Suprapubic skin (tissue), 4 donors: Measurements from ENCODE around the gene SLC37A1. TPM values are rescaled to one million over a fixed set of nuclear protein-coding genes. Genes with fewer than 3 reads are reported as not detected.
"Not testable (repeated sequence)": the region's sequence is repeated elsewhere in the genome, so short reads cannot be mapped to it uniquely, and the experiment has no call there.

Experiments used
- DNase-seq, 2 donors: peaks; one replicate each; pipeline ENCODE4 v3.0.0-alpha.2; 2019; ENCODE audit warnings: low spot score in 2 of 2
- H3K27ac ChIP-seq: fragments of 200-600 bp; sonication (generic); one replicate; pipeline ENCODE4 v1.5.1; 2019
- H3K27me3 ChIP-seq: fragments of 200-600 bp; sonication (generic); one replicate; pipeline ENCODE4 v1.5.1; 2019
- H3K36me3 ChIP-seq: fragments of 200-600 bp; sonication (generic); one replicate; pipeline ENCODE4 v1.5.1; 2019
- H3K4me1 ChIP-seq: fragments of 200-600 bp; sonication (generic); one replicate; pipeline ENCODE4 v1.5.1; 2019
- H3K4me3 ChIP-seq: fragments of 200-600 bp; sonication (generic); one replicate; pipeline ENCODE4 v1.5.1; 2019; ENCODE audit warnings: mild to moderate bottlenecking
- H3K9me3 ChIP-seq: fragments of 200-600 bp; sonication (generic); one replicate; pipeline ENCODE4 v1.5.1; 2019
- CTCF ChIP-seq, 2 donors: fragments of 200-600 bp in 1 of 2; fragments of 450-650 bp in 1 of 2; sonication (generic) in 1 of 2; IDR thresholded peaks; one replicate each; pipeline ENCODE4 v1.5.1; 2016 to 2019; ENCODE audit warnings: antibody characterized with exemption in 2 of 2, mild to moderate bottlenecking in 1 of 2, moderate library complexity in 1 of 2
- EP300 ChIP-seq: sonication (generic); formaldehyde crosslinking; IDR thresholded peaks from one replicate; pipeline ENCODE4 v1.6.1; 2017; ENCODE audit warnings: antibody characterized with exemption
- POLR2A ChIP-seq, 2 donors: fragments of 450-650 bp; IDR thresholded peaks; one replicate each; pipeline ENCODE4 v1.6.1; 2017; ENCODE audit warnings: antibody characterized with exemption in 2 of 2, mild to moderate bottlenecking in 2 of 2, moderate library complexity in 2 of 2
- POLR2AphosphoS5 ChIP-seq, 3 donors: sonication (generic); formaldehyde crosslinking; IDR thresholded peaks; one replicate each; pipeline ENCODE4 v1.6.1; 2017; ENCODE audit warnings: antibody characterized with exemption in 3 of 3
- WGBS: methylation state at CpG from one replicate; pipeline ENCODE4 v1.1.5; 2018; 5-methylcytosine and 5-hydroxymethylcytosine counted together
- total RNA-seq, 4 donors: library from RNA; depleted of rRNA; stranded (reverse); fragments of >200 nt; gene quantifications; one replicate each; pipeline ENCODE4 v1.1.0, GENCODE V29; 2016

The SLC37A1 gene
- total RNA-seq, 4 donors from 2014 or later: 10.2 to 23.1 (median 19.6) TPM

GRCh38 chr21:42467140-42467983 lies 46.3 kb upstream of the SLC37A1 start:
- DNase-seq: peak in 1 of 2 donors; percentile 37
- no peak overlapping the region for H3K27ac ChIP-seq
- TF ChIP-seq POLR2AphosphoS5 (IDR thresholded peaks at IDR 0.05) (no peak), EP300 (no peak), POLR2A (IDR thresholded peaks at IDR 0.05) (no peak), CTCF (IDR thresholded peaks at IDR 0.05) (no peak)

DNA sequence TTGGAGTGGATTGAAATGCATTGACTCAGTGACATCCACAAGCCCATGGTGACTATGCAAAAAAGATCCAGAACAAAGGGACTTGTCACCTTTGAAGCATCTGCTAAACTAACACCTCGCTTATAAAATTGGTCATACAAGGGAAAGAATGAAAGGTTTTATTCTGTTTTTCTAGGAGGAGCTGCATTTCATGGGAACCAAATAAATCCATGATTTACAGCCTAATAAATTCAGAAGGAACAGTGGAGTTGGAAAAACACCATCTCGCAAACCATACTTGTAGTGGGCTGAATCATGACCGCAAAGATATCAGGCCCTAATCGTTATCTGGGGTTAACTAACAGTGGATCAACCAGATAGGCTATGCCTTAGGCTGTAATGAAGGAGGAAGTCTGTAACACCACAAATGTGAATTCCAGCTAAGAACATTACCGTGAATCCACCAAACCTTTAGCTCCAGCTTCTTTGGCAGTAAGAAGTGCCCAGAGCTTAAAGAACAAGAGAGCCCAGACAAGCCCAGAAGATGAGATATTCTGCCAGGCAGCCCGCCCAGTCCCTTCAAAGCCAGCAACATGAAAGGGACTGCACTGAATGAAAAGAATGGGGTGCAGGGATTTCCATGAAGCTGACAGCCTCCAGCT lies 45.0 kb upstream of the SLC37A1 start:
- WGBS: 56% methylated on average over 6 of the region's 6 CpGs
- no peaks in the 10 kb centered on the region for H3K9me3 ChIP-seq
- no peaks in the 10 kb centered on the region for H3K36me3 ChIP-seq
- H3K4me1 ChIP-seq: peaks cover 8% of the 10 kb centered on the region
- H3K27me3 ChIP-seq: no peaks in the 10 kb centered on the region
- no peak overlapping the region for H3K27ac ChIP-seq
- DNase-seq: peak in 1 of 2 donors; percentile 13
- TF ChIP-seq POLR2AphosphoS5 (IDR thresholded peaks at IDR 0.05) (no peak), POLR2A (IDR thresholded peaks at IDR 0.05) (no peak), EP300 (no peak), CTCF (IDR thresholded peaks at IDR 0.05) (no peak)
- H3K4me3 ChIP-seq: no peak overlapping the region

More at GRCh38 chr21:42467140-42467983, 46.3 kb upstream of the SLC37A1 start:
- H3K36me3 ChIP-seq: no peaks in the 10 kb centered on the region
- WGBS: 57% methylated on average over 12 of the region's 12 CpGs
- no peaks in the 10 kb centered on the region for H3K27me3 ChIP-seq
- H3K4me1 ChIP-seq: peaks cover 6% of the 10 kb centered on the region
- no peak overlapping the region for H3K4me3 ChIP-seq
- no peaks in the 10 kb centered on the region for H3K9me3 ChIP-seq

- H3K36me3 ChIP-seq: no peaks in the 10 kb centered on the region
- no peak overlapping the region for H3K4me3 ChIP-seq
- WGBS: 78% methylated on average over 2 of the region's 2 CpGs
- no peak overlapping the region for H3K27ac ChIP-seq
- DNase-seq: no peak
- TF ChIP-seq EP300: no peak
- no peak for TF ChIP-seq POLR2A (IDR thresholded peaks at IDR 0.05)
- TF ChIP-seq CTCF (IDR thresholded peaks at IDR 0.05): no peak
- no peak for TF ChIP-seq POLR2AphosphoS5 (IDR thresholded peaks at IDR 0.05)
- H3K27me3 ChIP-seq: no peaks in the 10 kb centered on the region
- peaks cover 11% of the 10 kb centered on the region for H3K4me1 ChIP-seq
- H3K9me3 ChIP-seq: no peaks in the 10 kb centered on the region
Measured at GRCh38 chr21:42469272-42469671, 44.4 kb upstream of the SLC37A1 start.

DNA sequence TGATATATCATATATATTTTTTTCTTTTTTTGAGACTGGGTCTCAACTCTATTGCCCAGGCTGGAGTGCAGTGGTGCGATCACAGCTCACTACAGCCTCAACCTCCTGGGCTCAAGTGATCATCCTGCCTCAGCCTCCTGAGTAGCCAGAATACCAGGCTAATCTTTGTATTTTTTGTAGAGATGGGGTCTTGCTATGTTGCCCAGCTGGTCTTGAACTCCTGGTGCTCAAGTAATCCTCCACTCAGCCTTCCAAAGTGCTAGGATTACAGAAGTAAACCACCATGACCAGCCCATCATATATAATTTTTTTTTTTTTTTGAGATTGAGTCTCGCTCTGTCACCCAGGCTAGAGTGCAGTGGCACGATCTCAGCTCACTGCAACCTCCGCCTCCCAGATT lies 43.9 kb upstream of the SLC37A1 start:
- peaks cover 14% of the 10 kb centered on the region for H3K4me1 ChIP-seq
- WGBS: 97% methylated on average over 4 of the region's 4 CpGs
- H3K27me3 ChIP-seq, DNase-seq, H3K27ac ChIP-seq, H3K36me3 ChIP-seq, H3K4me3 ChIP-seq, H3K9me3 ChIP-seq: not testable (repeated sequence)

DNA sequence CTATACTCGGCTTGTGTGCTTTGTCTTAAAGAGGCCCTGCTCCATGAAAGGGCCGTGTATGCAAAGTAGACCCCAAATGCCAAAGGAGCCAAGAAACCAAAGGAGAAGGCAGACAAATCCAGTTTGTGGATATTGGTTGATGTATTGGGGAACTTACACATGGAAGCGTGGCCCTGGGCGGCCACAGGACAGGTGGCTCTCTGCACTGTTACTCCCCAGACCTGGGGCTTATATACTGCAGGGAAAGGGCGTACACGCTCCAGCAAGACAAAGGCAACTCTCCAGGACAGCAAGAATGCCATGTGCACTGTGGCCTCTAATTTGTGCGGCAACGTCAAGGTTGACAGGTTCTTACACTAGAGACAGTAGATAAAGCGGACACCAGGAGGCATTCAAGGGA lies 42.4 kb upstream of the SLC37A1 start:
- 94% methylated on average over 9 of the region's 9 CpGs for WGBS
- peak in 1 of 2 donors; percentile 61 for DNase-seq
- Histone ChIP-seq H3K36me3 (no peaks in the 10 kb centered on the region), H3K4me3 (no peak overlapping the region), H3K27me3 (no peaks in the 10 kb centered on the region), H3K27ac (no peak overlapping the region), H3K9me3 (no peaks in the 10 kb centered on the region), H3K4me1 (peaks cover 19% of the 10 kb centered on the region)
- TF ChIP-seq EP300: no peak

DNA sequence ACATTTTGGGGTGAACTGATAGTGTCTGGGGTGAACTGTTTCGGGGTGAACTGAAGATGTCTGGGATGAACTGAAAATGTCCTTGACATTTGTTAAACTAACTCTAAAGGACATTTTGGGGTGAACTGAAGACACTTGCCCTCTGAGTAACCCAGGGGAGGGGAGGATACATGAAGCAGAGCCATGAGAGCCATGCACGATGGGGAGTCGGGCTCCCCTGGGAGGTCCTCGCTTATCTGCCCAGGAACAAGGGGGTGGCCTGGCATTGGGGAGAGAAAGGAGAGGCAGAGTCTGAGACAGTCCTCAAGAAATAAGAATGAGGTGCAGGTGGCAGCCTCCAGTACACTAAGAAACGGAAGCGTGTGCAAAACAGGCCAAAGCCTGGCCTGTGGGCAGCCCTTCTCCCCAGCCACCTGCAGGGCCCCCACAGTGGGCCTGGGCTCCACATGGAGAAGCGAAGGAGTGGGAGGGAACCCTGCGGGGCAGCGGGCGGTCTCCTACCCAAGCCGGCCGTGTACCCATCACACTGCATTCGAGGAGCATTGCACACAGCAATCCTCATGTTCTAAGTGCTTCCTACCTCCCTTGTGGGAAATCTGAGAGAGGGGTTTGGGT lies 41.8 kb upstream of the SLC37A1 start:
- H3K27ac ChIP-seq: no peak overlapping the region
- no peaks in the 10 kb centered on the region for H3K36me3 ChIP-seq
- DNase-seq: peak in 1 of 2 donors; percentile 68
- no peak overlapping the region for H3K4me3 ChIP-seq
- H3K4me1 ChIP-seq: peaks cover 19% of the 10 kb centered on the region
- no peaks in the 10 kb centered on the region for H3K9me3 ChIP-seq
- H3K27me3 ChIP-seq: no peaks in the 10 kb centered on the region
- TF ChIP-seq CTCF (IDR thresholded peaks at IDR 0.05) (no peak), POLR2A (IDR thresholded peaks at IDR 0.05) (no peak), EP300 (no peak), POLR2AphosphoS5 (IDR thresholded peaks at IDR 0.05) (no peak)
- WGBS: 89% methylated on average over 13 of the region's 13 CpGs
